ENCODE measurements around the gene ARL2BP.
A peak's percentile ranks its signal among the peaks of the same experiment; 100 is the strongest.

Gene ARL2BP

GRCh38 chr16:57235128-57236021 is 9.7 kb upstream of the ARL2BP start:
- peak; percentile 59 for DNase-seq

- no peak for DNase-seq
Observed at GRCh38 chr16:57236022-57236350, 9.1 kb upstream of the ARL2BP start.

GRCh38 chr16:57238682-57239081 is 6.4 kb upstream of the ARL2BP start:
- no peak for DNase-seq

DNA sequence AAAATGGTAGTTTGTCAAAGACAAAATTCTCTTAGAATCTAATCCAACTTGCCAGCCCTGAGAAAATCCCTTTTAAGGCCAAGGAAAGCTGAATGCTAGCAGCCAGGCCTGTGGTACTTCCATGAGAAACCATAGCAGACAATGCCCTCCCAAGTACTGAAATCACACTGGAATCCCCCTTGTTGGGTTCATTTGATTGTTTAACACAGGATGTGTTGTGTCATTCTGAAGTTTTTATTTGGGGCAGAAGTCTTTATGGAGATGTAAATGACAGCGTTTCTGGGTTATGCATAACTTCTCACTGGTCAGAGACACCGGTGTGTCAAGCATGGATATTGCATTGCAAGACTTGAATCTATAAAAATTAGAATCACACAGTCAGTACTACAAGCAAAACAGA is 6.0 kb upstream of the ARL2BP start:
- DNase-seq, result no peak

DNA sequence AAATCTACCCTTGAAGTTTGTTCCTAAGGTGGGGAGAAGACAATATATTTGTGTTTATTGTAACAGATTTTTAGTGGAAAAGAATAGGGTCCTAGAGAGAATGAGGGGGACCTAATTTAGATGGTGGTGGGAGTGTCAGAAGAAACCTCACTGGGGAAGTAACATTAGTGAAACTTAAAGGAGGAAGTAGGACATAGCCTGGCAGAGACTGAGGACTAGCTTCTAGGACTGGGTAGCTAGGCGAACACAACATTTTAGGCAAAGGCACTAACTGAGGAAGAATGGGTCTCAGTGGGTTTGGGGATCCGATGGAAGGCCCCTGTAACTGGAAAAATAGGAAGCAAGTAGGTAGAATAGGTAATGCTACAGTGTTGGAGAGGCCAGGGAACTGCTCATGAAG is 4.2 kb upstream of the ARL2BP start:
- DNase-seq, result no peak

DNA sequence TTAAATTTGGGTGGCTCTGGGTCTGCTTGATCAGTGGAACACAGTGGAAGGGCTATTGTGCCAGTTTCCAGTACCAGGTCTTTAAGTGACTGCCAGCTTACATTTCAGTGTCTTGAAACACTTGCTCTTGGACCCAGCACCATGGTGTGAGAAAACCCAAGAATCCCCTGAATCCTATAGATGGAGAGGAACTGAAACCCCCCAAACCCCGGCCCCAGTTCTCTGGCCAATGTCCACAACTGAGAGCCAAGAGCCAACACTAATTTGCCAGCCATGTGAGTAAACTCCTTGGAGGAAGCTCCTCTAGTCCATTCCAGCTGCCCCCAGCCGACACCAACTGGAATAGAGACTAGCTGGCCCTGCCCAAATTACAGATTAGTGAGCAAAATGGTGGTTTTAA is 2.4 kb upstream of the ARL2BP start:
- no peak for DNase-seq

DNA sequence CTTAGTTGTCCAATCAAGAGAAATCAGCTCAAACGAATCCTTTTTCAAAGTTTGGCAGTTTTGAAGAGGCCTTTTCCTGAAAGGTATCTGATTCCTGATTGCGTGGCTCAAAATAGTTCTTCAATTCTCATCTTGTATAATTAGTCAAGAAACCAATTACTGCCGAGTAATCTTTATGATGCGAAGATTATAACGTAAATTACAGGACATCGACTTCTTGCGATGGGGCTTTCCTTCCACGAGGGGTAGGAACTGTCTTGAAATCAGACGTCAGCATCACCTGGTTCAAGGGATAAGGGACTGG is 644 bp upstream of the ARL2BP start:
- no peak for DNase-seq

DNA sequence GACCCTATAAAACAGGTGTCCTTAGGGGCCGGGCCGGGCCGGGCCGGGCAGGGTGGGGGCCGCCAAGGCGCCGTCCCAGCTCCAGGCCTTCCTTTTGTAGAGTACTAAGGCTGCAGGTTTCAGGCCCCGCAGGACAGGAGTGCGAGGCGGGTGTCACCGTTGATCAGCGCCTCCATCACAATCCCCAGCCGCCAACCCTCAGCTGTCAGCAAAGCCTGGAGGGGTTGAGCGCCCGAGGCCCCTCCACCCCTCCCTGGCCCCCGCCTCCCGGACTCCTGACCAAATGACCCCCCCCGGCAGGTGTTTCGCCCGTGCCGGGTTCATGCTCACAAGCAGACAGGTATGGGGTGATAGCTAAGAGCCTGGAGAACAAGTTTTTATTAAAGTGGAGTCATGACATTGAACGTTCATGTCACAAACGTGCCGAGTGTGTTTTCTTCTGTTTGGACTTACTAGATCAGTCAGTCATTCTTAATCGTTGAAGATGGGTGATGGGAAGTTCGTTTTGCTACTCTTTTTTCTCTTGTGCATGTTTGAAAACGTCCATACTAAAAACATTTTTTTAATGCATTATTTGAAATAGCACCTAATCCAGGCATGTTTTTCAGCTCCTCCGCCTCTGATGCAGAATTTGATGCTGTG is 534 bp downstream of the ARL2BP start:
- DNase-seq, result no peak

DNA sequence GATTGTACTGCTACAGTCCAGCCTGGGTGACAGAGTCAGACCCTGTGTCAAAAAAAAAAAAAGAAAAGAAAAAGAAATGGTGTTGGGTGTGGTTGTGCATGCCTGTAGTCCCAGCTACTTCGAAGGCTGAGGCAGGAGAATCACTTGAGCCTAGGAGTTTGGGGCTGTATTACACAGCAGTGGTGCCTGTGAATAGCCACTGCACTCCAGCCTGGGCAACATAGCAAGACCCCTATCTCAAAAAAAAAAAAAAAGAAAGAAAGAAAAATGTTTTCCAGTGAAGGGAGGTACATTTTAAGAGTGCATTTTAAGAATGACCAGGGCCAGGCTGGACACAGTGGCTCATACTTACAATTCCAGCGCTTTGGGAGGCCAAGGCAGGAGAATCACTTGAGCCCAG is 6.3 kb downstream of the ARL2BP start:
- DNase-seq, result no peak

DNA sequence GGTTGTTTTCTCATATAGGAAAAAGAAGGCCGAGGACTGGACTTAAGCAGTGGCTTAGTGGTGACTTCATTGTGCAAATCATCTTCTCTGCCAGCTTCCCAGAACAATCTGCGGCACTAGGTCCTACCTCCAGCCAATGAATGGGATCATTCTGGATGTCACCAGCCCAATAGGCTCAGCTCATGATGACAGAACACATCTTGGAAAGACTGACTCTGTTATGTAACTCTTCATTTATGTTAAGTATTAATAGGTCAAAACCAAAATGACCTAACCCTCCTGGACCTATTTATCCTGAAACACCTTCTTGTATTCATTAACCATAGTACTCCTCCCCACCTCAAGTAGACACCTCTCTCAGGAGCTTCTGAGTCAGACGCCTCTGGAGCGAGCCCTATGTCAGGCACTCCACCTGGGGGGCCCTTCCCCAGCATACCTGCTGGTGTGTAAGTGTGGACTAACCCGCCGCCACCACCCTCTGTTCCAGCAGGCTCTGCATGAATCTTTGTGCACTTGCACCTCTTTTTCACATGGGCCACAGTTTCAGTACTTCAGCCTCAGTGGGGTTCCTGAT is 7.2 kb downstream of the ARL2BP start:
- no peak for DNase-seq

DNA sequence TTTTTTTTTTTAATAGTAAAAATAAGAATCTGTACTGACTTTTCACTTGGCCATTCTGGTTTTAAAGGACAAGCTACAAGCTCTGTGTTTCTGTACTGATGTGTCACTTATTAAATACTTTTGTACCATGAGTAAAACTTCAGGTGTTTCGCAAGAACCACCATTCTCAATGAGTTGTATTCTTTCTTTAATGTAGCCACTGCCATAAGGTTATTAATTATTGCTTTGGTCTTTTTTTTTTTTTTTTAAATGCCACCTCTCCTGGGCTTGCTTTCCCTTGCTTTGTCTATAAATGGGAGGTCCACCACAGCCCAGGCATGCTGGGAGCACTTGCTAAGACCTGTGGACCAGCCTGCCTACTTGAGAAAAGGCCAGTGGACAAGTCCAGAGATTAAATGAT is 8.4 kb downstream of the ARL2BP start:
- DNase-seq, result no peak

- no peak for DNase-seq
Observed at GRCh38 chr16:57255686-57256415, 10.8 kb downstream of the ARL2BP start.

- DNase-seq, result no peak
Observed at GRCh38 chr16:57256601-57257395, 11.7 kb downstream of the ARL2BP start.

- no peak for DNase-seq
Observed at GRCh38 chr16:57257455-57258070, 12.5 kb downstream of the ARL2BP start.

- no peak for DNase-seq
Observed at GRCh38 chr16:57258226-57258909, 13.3 kb downstream of the ARL2BP start.

- no peak for DNase-seq
Observed at GRCh38 chr16:57258910-57259475, 13.9 kb downstream of the ARL2BP start.

DNA sequence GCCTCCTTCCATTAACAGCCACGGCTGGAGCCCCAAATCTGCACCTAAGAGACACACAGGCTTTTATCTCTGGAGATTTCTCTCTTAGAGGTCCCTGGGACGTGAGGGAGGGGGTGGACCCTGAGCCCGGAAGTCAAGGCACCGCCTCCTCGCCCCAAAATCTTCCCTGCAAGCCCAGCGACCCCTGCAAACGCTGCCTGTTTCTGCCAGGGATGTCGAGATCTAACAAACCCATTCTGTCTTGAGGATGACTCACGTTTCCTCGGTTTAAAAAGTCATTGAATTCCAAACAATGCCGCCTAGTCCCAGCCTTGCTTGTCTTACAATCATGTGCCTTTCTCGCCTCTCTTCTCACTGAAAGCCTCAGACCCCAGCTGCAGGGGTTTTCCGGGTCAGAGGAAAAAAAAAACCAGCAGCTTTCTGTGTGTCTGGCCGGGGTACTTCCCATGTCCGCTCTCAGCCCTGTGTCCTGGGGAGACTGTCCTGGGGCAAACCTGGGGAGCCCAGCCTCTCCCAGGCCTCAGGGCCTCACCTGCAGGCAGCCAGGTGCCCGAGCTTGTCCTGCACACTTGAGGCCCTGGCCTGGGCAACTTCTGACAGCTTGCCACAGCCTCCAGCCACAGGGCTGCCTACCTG is 15.4 kb downstream of the ARL2BP start:
- DNase-seq, result peak; percentile 62

DNA sequence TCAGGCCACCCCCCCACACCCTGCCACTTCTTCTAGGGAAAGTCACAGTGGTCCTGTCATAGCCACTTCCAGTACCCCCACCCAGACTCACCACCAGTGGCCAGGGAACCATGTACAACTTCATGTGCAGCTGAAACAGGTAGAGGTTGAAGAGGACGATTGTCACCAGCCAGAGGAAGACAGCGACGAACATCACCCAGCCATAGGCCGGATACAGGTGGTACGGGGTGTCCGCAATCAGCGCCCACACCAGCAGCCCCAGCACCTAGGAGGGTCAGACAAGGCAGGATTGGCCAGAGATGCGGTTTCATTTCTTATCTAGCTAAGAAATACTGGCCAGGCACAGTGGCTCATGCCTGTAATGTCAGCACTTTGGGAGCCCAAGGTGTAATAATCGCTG is 16.7 kb downstream of the ARL2BP start:
- DNase-seq, result no peak

DNA sequence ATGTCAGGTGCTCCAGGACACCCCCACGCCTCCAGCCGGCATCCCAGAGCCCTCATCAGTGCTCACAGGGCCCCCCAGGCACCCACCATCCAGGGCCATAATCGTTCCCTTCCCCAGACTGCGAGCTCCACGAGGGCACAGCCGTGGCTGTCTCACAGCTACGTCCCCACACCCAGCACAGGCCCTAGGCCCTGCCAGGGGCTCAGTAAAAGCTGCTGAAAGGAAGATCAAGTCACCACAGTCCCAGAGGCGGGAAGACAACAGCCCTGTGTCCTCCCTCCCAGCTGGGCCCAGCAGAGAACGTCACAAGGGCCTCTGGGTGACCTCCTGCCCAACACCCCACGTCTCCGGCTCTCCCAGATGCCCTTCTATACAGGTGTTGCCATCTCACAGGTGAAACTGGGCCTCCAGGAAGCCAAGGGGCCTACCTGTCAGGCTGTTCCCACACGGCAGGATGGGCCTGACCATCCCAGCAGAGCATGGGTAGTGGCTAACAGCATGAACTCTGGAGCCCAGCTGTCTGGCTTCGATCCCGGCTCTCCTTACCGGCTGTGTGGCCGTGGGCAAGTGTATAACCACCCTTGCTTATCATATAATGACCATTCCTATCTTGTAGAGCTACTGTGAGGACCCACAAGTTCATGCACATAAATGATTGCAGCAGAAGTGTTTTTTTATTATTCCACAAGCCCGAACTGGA is 17.9 kb downstream of the ARL2BP start:
- no peak for DNase-seq
